BE2C (cell line): ENCODE data around the gene TMEM259.

ENCODE experiments used
- DNase-seq: peaks from one replicate; pipeline ENCODE4 v3.0.0-alpha.2; 2020
- H3K27me3 ChIP-seq: fragments of 250-450 bp; sonication (Bioruptor Pico); 2 replicates; pipeline ENCODE4 v1.5.1; 2020; ENCODE audit warnings: mild to moderate bottlenecking
- H3K36me3 ChIP-seq: fragments of 250-450 bp; sonication (Bioruptor Pico); 2 replicates; pipeline ENCODE4 v1.5.1; 2020; ENCODE audit warnings: mild to moderate bottlenecking
- H3K4me1 ChIP-seq: fragments of 250-450 bp; sonication (Bioruptor Pico); 2 replicates; pipeline ENCODE4 v1.5.1; 2020
- H3K4me3 ChIP-seq: 2 replicates; pipeline ENCODE4 v1.5.1; 2011; ENCODE audit warnings: low read depth, low read length
- H3K9me3 ChIP-seq: fragments of 250-450 bp; sonication (Bioruptor Pico); 2 replicates; pipeline ENCODE4 v1.5.1; 2020
- TF ChIP-seq, protein P1 (sequence below): IDR thresholded peaks from 2 replicates; pipeline ENCODE4 v1.5.1; 2012; ENCODE audit warnings: mild to moderate bottlenecking, low read depth, low read length

TMEM259 gene

GRCh38 chr19:1015061-1015781 is 5.7 kb downstream of the TMEM259 start:
- DNase-seq = no peak
- TF ChIP-seq, protein P1, sequence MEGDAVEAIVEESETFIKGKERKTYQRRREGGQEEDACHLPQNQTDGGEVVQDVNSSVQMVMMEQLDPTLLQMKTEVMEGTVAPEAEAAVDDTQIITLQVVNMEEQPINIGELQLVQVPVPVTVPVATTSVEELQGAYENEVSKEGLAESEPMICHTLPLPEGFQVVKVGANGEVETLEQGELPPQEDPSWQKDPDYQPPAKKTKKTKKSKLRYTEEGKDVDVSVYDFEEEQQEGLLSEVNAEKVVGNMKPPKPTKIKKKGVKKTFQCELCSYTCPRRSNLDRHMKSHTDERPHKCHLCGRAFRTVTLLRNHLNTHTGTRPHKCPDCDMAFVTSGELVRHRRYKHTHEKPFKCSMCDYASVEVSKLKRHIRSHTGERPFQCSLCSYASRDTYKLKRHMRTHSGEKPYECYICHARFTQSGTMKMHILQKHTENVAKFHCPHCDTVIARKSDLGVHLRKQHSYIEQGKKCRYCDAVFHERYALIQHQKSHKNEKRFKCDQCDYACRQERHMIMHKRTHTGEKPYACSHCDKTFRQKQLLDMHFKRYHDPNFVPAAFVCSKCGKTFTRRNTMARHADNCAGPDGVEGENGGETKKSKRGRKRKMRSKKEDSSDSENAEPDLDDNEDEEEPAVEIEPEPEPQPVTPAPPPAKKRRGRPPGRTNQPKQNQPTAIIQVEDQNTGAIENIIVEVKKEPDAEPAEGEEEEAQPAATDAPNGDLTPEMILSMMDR = no peak
- no peaks in the 10 kb centered on the region for H3K9me3 ChIP-seq
- H3K36me3 ChIP-seq = peaks cover 46% of the 10 kb centered on the region
- no peaks in the 10 kb centered on the region for H3K27me3 ChIP-seq
- H3K4me1 ChIP-seq = peaks cover 7% of the 10 kb centered on the region
- no peak overlapping the region for H3K4me3 ChIP-seq

DNA sequence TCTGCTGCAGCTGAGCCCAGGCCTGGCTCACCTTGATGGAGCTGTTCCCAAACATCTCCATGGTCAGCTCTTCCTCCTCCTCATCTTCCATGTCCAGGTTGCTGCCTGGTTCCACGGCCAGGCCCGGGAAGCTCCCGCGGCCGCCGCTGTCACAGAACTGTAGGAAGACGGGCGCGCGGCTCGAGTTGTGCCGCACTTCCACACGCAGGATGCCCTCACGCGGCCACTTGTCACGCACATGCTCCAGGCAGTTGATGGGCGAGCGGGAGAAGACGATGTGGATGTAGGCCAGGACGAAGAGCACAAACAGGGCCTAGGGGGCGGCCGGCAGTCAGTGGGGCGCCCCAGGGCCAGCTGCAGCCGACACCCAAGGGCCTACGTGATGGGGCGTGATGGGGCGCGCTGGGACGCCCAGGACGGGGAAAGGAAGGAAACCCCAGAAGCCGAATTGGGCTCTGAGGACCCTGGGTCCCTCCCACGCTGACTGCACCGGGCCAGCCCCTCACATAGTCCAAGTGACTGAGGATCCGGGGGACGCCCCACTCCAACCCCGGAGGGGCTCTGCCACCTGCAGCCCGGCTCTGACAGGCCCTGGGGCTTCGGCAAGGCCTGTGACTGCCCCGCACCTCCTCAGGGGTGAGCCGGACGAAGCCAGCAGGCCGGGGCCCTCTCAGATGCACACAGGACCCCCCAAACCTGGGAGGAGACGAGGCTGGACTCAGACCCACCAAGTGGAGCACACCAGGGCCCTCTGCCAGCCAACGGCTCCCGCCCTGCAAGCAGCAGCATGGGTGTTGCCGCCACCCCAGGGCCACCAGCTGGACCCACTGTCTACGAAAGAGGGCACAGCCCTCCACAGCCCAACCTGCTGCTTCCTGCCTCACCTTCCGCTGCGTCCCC is 6.5 kb downstream of the TMEM259 start:
- no peaks in the 10 kb centered on the region for H3K27me3 ChIP-seq
- H3K36me3 ChIP-seq = peaks cover 52% of the 10 kb centered on the region
- no peak overlapping the region for H3K4me3 ChIP-seq
- no peaks in the 10 kb centered on the region for H3K9me3 ChIP-seq
- TF ChIP-seq, protein P1 = no peak
- peaks cover 7% of the 10 kb centered on the region for H3K4me1 ChIP-seq
- DNase-seq = no peak

DNA sequence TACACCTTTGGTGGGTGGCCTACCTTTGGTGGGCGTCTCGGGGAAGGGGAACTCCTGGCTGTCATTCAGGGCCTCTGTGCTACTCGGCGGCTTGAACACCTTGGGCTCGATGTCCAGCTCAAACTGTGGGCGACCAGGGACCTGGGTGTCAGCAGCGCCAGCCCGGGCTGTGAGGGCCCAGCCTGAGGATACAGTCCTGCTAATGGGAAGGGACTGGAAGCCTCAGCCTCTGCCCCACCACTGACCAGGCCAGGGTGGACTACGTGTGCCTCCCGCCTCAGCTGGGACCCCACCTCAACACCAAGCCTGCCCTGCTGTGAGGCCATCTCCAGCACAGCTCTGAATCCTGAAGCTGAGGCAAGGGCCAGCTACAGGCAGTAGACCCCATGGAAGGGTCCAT is 7.7 kb downstream of the TMEM259 start:
- Histone ChIP-seq H3K4me3 (no peak overlapping the region), H3K4me1 (peaks cover 7% of the 10 kb centered on the region), H3K27me3 (no peaks in the 10 kb centered on the region), H3K36me3 (peaks cover 52% of the 10 kb centered on the region), H3K9me3 (no peaks in the 10 kb centered on the region)
- DNase-seq = no peak
- TF ChIP-seq, protein P1 = no peak

DNA sequence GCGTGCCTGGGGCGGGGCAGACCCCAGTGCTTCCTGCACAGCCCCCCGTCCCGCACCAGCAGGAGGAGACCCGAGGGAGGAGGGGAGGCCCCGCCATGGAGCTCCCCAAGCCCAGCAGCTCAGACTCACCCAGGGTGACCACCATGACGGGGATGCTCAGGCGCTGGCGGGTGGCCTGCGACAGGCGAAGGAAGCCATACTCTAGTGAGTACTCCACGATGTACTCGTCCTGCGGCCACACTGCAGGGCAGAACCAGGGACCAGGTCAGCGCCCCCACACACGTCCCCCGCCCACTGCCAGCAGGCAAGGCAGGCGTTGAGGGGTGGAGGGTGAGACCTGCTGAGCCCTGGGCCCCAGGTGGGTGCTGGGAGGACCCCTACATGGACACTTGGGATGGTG is 8.6 kb downstream of the TMEM259 start:
- no peaks in the 10 kb centered on the region for H3K27me3 ChIP-seq
- no peak overlapping the region for H3K4me3 ChIP-seq
- peaks cover 52% of the 10 kb centered on the region for H3K36me3 ChIP-seq
- no peaks in the 10 kb centered on the region for H3K9me3 ChIP-seq
- peaks cover 7% of the 10 kb centered on the region for H3K4me1 ChIP-seq
- TF ChIP-seq, protein P1 = no peak
- DNase-seq = no peak

GRCh38 chr19:1011831-1012333 is 9.0 kb downstream of the TMEM259 start:
- H3K4me1 ChIP-seq = peaks cover 5% of the 10 kb centered on the region
- peaks cover 50% of the 10 kb centered on the region for H3K36me3 ChIP-seq
- H3K9me3 ChIP-seq = no peaks in the 10 kb centered on the region
- H3K4me3 ChIP-seq = no peak overlapping the region
- no peak for DNase-seq
- TF ChIP-seq, protein P1 = no peak
- H3K27me3 ChIP-seq = no peaks in the 10 kb centered on the region
